Cardiac muscle cell (in vitro differentiated cells and primary cell): ENCODE measurements around the gene LENEP. TPM values are rescaled to one million over a fixed set of nuclear protein-coding genes. Genes with fewer than 3 reads are reported as not detected.
"Not testable (repeated sequence)": the region's sequence is repeated elsewhere in the genome, so short reads cannot be mapped to it uniquely, and the experiment has no call there.

Source experiments
- DNase-seq, 2 donors: peaks; one replicate each; pipeline versions ENCODE4 v3.0.0 to v3.0.0-alpha.2; 2010 to 2017; ENCODE audit warnings: low read depth in 1 of 2, low spot score in 1 of 2
- H3K27ac ChIP-seq: fragments of 200-600 bp; sonication (generic); 2 replicates; pipeline ENCODE4 v1.5.1; 2016
- H3K27me3 ChIP-seq: fragments of 200-600 bp; sonication (generic); 2 replicates; pipeline ENCODE4 v1.6.0; 2016; ENCODE audit warnings: control low read depth
- H3K36me3 ChIP-seq: fragments of 200-600 bp; sonication (generic); 2 replicates; pipeline ENCODE4 v1.5.1; 2016; ENCODE audit warnings: control low read depth
- H3K4me1 ChIP-seq: fragments of 200-600 bp; sonication (generic); 2 replicates; pipeline ENCODE4 v1.8.1; 2017; ENCODE audit warnings: low read depth, mild to moderate bottlenecking, mixed run types
- H3K4me3 ChIP-seq: fragments of 200-600 bp; sonication (generic); 2 replicates; pipeline ENCODE4 v1.5.1; 2016; ENCODE audit warnings: mild to moderate bottlenecking
- H3K9me3 ChIP-seq: fragments of 200-600 bp; sonication (generic); 2 replicates; pipeline ENCODE4 v1.5.1; 2017; ENCODE audit warnings: low read depth, mild to moderate bottlenecking, control low read depth
- CTCF ChIP-seq: IDR thresholded peaks from 2 replicates; pipeline ENCODE4 v1.5.1; 2012; ENCODE audit warnings: low read depth, mild to moderate bottlenecking, low read length
- polyA plus RNA-seq: library from polyadenylated mRNA; unstranded; fragments of >200 nt; fragmentation: Nextera tagmentation; extraction: Ambion mirVana; gene quantifications from 2 replicates; pipeline ENCODE4 v1.2.1, GENCODE V29; 2016
- total RNA-seq: library from RNA; depleted of rRNA; stranded (reverse); fragments of >200 nt; gene quantifications from 2 replicates; pipeline ENCODE4 v1.2.3, GENCODE V29; 2016

Gene LENEP
- total and polyA plus RNA-seq, 2 experiments from 2014 or later = 0.72 TPM; not detected in 1

GRCh38 chr1:154982897-154983648, 10.3 kb upstream of the LENEP start, which contains the start of gene FLAD1:
Gene FLAD1 (plus strand): TSS chr1:154983344. CDS start chr1:154983695, 351 bp downstream.
- no peaks in the 10 kb centered on the region for H3K9me3 ChIP-seq
- TF ChIP-seq CTCF = no peak
- H3K4me3 ChIP-seq = peak within 1 kb of the TSS; percentile 75
- DNase-seq = peak; percentile 99 to 100
- peaks cover 4% of the 10 kb centered on the region for H3K4me1 ChIP-seq
- peak within 1 kb of the TSS; percentile 13 for H3K27ac ChIP-seq
- H3K36me3 ChIP-seq = no peaks in the 10 kb centered on the region
- H3K27me3 ChIP-seq = no peaks in the 10 kb centered on the region

- no peak for TF ChIP-seq CTCF
- no peaks in the 10 kb centered on the region for H3K27me3 ChIP-seq
- H3K36me3 ChIP-seq = no peaks in the 10 kb centered on the region
- no peak for DNase-seq
- peaks cover 4% of the 10 kb centered on the region for H3K4me1 ChIP-seq
- peak overlapping the region; percentile 13 for H3K27ac ChIP-seq
- no peaks in the 10 kb centered on the region for H3K9me3 ChIP-seq
- H3K4me3 ChIP-seq = peak overlapping the region; percentile 75
These were observed 9.5 kb upstream of the LENEP start for GRCh38 chr1:154983776-154984466.

GRCh38 chr1:154986736-154987135, 6.7 kb upstream of the LENEP start:
- H3K4me3 ChIP-seq, H3K4me1 ChIP-seq, H3K27ac ChIP-seq, DNase-seq, H3K27me3 ChIP-seq, H3K36me3 ChIP-seq, H3K9me3 ChIP-seq: not testable (repeated sequence)

GRCh38 chr1:154987326-154987725, 6.1 kb upstream of the LENEP start:
- no peaks in the 10 kb centered on the region for H3K9me3 ChIP-seq
- no peak for TF ChIP-seq CTCF
- no peaks in the 10 kb centered on the region for H3K27me3 ChIP-seq
- H3K27ac ChIP-seq = no peak overlapping the region
- DNase-seq = peak in 1 of 2 donors; percentile 72
- H3K36me3 ChIP-seq = peaks cover 4% of the 10 kb centered on the region
- no peak overlapping the region for H3K4me3 ChIP-seq
- peaks cover 4% of the 10 kb centered on the region for H3K4me1 ChIP-seq

- DNase-seq = no peak
- no peak for TF ChIP-seq CTCF
- Histone ChIP-seq H3K27me3 (no peaks in the 10 kb centered on the region), H3K4me3 (no peak overlapping the region), H3K27ac (no peak overlapping the region), H3K4me1 (peaks cover 4% of the 10 kb centered on the region), H3K9me3 (no peaks in the 10 kb centered on the region), H3K36me3 (peaks cover 4% of the 10 kb centered on the region)
These were observed 5.1 kb upstream of the LENEP start for GRCh38 chr1:154988058-154988954.
